OCI-M1 (cell line): ENCODE results near the gene RHOF.
A peak's percentile ranks its signal among the peaks of the same experiment; 100 is the strongest.

Experiments used
- DNase-seq: peaks from one replicate; lab custom pipeline; 2025; lab: John Stamatoyannopoulos, UW

The RHOF gene, protein sequence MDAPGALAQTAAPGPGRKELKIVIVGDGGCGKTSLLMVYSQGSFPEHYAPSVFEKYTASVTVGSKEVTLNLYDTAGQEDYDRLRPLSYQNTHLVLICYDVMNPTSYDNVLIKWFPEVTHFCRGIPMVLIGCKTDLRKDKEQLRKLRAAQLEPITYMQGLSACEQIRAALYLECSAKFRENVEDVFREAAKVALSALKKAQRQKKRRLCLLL

DNA sequence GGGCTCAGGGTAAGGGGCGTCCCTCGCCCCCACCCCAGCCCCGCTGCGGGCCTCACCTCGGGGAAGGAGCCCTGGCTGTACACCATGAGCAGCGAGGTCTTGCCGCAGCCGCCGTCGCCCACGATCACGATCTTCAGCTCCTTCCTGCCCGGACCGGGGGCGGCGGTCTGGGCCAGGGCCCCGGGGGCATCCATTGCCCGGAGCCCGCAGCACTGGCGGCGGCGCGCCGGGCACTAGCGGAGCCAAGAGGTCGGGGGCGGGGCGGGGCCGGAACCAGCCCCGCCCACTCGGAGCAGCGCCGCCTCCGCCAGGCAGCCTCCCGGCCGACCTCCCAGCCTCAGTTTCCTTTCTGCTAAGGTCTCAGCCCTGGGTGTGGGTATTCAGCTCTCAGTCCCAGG lies at the start of gene RHOF:
RHOF (minus strand) TSS at position 249 of the 398 bp plus-strand sequence; CDS start at position 194, 55 bp downstream.
- peak; percentile 80 for DNase-seq

DNA sequence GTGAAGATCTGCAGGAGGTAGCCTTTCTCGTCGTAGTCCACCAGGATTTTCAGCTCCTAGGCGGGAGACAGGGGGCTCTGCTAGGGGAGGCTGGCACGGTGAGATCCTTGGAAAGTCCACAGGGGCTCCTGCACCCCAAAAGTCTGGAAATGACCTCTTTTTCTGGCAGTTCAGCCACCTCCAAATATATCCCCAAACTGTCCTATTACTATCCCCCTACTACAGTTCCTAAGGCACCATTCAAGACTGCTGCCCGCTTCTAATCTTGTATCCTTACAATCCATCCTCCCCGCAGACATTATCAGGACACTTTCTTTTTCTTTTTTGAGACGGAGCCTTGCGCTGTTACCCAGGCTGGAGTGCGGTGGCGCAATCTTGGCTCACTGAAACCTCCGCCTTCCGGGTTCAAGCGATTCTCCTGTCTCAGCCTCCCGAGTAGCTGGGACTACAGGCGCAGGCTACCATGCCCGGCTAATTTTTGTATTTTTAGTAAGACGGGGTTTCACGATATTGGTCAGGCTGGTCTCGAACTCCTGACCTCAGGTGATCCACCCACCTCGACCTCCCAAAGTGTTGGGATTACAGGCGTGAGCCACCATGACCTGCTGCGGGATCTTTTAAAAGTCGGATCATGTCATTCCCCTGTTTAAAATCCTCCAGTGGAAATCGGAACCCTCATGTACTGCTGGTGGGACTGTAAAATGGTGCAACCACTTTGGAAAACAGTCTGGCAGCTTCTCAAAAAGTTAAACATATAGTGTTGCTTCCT lies 46.7 kb upstream of the RHOF start:
- DNase-seq: peak; percentile 46

DNA sequence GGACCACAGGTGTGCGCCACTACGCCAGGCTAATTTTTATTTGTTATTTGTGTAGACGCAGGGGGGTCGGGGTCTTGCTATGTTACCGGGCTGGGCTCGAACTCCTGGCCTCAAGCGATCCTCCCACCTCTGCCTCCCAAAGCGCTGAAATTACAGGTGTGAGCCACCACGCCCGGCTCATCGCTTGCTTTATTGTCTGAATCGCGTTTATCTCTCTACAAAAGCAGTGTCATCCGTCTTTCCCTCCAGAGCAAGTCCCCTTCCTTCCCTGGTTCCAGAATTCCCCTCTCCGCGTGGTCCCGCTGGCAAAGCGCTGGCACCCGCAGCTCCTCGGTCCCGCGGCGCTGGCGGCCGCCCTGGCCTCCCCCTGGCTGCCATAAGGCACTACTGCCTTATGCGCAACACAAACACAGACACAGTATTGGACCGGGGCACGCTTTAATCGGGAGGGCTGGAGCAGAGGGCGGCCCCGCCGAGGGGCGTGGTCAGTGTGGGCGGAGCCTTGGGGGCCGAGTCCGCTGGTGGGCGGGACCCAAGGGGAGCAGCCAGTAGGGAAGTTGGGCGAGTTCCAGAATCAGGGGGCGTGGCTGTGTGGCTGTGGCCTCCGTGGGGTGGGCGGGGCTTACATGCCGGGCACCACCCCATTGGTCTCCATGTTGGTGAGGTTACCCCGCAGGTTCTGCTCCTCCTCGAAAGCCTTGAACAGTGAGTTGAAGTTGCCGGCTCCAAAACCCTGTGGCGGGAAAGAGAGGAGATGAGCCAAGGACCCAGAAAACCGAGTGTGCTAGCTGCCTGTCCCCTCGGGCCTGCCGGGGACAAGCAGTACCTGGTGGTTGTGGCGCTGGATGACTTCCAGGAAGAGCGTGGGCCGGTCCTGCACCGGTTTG lies 45.9 kb upstream of the RHOF start:
- DNase-seq: peak; percentile 99

DNA sequence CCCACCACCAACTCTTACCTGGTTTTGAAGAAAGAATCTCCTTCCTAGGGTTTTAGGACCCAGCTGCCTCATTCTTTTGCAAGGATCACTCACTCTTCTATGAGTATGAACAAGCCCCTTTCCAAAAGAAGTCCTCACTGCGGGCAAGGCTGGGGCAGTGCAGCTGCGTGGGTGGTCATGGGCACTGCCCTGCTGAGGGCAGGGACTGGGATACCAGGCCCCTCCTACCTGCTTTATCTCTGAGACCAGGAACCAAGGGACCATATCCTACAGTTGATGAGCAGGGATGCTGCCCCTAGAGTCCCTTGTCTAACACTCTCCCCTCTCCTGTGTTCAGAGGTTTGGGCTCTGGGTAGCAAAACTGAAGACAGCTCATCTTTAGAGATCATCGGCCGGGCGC lies 44.6 kb upstream of the RHOF start:
- no peak for DNase-seq

DNA sequence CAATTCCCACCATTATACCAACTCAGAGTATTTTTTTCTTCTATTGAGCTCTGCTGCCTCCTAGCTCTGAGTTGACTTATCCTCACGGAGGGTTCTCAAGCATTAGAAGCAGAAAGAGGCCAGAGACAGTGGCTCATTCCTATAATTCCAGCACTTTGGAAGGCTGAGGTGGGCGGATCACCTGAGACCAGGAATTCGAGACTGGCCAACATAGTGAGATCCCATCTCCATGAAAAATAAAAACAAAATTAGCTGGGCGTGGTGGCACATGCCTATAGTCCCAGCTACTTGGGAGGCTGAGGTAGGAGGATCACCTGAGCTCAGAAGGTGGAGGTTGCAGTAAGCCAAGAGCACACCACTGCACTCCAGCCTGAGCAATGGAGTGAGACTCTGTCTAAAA lies 44.2 kb upstream of the RHOF start:
- DNase-seq: no peak

DNA sequence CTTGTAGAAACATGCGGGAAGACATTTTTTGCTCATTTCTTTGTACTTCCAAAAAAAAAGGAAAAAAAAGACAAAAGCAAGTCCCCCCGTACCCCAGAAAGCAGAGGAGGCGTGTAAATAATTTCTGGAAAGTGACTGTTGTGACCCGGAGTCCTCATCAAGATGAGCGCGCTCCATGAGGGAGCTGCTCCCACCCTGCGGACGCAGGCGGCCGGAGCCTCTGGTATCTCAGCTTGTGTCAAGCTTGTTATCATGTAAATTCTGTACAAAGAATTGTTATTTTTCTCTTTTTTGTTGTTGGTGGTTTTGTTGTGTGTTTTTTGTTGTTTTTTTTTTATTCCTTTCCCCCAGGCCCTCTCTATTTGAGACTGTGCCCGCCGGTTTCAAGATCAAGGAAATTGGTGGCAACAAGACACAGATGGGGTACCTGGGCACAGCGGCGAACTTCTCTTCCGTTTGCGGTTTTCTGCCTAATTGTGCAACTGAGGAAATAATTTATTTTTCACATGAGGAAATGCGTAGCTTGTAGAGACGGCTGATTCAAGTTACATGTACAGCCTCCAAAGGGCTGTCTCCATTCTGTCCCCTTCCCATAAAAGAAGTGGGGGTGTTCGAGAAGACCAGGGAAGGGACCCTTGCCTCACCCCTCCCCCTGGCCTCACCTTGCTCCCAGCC lies 38.2 kb upstream of the RHOF start:
- no peak for DNase-seq

DNA sequence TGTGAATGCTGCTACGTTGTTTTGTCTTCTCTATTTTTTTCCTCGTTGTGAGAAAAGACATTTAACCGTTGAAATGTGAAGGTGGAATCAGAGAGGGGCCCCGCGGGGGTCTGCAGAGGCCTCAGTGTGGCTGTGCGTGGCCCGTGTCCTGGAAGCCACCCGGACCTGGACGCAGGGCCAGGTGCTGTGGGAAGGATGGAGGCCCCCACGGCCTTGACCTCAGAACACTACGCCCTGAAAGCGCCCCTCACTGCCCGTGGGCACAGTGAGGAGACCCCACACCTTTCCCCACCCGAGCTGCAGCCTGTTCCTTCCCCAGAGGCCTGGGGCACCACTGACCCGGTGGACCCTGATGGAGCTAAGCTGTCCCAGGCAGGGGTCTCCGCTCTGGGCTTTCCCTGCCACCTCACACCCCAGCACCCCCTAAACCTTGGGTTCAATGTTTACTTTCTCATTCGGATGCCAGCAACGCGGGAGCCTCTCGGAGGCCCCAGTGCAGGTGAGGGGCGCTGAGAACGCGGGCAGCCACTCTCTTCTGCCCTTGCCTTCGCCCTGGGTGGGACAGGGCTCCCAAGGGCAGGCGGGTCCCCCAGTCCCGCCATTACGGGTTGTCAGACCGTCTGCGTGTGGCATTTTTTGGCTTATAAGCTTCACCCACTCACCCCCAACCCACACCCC lies 37.2 kb upstream of the RHOF start:
- no peak for DNase-seq

DNA sequence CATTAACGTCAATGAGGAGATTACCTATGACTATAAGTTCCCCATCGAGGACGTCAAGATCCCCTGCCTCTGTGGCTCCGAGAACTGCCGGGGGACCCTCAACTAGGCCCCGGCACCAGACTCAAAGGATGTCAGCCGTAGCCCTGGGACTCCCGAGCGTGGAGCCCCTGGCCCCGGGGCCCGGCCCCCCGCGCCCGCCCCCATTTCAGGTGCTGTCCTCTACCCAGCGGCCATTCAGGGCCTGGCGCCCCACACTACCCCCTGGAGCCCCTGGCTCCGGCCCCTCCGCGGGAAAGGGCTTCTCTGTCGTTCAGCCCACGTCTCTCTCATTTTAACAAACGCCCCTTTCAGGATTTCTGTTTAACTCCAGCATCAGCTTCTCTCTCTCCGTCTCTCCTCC lies 36.6 kb upstream of the RHOF start:
- DNase-seq: no peak

DNA sequence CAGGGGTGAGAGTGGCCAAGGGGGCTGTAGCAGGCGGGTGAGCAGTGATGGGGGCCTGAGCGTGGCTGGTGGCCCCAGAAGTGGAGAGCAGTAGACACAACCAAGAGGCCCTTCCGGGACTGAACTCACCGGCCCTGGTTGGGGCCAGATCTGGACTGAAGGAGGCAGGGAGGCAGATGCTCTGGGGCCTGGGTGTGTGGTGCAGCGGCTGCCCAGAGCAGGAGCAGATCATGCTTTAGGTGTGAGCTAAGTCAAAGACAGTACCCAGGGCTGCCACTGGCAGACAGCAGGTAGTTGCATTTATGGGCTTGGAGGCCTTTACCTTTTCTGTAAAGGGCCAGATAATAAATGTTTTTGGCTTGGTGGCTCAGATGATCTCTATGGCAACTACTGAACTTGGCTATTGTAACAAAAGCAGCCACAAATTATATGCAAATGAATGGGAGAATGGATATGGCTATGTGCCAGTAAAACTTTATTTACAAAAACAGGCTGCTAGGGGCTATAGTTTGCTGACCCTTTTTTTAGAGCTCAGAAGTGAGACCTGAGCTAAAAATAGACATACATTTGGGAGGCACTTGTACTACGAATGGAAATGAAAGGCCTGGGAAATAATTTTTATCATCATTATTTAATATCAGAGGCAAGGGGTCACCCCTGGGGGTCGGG lies 35.9 kb upstream of the RHOF start:
- no peak for DNase-seq

DNA sequence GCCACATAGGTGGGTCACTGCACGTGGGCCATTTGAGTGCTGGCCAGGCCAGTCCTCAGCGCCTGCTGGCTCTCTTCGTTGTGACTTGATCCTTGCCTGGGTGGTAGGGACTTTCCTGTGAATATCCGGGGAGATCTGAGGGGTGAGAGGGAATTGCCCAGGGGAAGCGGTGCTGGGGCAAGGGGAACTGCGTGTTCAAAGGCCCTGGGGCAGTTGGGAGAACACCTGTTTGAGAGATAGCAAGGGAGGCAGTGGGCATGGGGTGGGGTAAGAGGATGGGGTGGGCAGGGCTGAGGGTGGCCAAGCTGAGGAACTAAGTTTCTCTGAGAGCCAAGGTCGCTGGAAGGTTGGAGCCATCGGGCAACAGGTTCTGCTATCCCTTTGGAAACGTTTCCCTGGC lies 35.3 kb upstream of the RHOF start:
- no peak for DNase-seq

DNA sequence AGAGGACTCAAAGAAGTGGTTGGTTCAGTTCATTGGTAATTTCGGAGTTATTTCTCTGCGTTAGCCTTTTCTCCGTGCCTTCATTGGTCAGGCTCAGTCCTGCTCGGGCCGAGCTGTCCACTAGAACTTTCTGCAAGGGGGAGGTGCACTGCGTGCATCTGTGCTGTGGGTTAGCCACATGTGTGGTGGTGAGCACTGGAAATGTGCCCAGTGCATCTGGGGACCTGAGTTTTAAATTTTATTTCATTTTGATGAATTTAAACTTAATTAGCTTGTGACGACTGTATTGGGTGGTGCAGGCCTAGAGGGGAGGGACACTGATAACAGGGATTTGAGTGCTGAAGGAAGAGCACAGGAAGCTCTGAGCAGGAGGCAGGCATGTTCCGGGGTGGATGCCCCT lies 34.8 kb upstream of the RHOF start:
- no peak for DNase-seq

DNA sequence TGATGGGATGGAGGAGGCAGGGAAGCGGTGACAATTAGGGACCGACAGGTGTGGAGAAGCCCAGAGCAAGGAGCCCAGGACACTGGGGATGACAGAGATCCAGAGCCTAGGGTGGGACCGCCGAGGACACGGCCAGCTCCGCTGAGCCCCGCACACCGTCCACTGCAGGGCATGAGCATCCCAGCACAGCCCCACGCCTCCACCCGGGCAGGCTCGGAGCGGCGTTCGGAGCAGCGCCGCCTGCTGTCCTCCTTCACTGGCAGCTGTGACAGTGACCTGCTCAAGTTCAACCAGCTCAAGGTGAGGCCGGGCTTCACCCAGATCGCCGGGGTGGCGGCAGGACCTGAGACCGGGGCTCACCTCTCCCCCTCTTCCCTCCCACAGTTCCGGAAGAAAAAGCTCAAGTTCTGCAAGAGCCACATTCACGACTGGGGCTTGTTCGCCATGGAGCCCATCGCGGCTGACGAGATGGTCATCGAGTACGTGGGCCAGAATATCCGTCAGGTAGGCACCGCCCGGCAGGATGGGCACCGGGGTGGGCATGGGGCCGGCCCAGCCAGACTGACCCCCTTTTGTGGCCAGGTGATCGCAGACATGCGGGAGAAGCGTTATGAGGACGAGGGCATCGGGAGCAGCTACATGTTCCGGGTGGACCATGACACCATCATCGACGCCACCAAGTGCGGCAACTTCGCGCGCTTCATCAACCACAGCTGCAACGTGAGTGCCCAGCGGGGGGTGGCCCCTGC lies 34.0 kb upstream of the RHOF start:
- DNase-seq: no peak

DNA sequence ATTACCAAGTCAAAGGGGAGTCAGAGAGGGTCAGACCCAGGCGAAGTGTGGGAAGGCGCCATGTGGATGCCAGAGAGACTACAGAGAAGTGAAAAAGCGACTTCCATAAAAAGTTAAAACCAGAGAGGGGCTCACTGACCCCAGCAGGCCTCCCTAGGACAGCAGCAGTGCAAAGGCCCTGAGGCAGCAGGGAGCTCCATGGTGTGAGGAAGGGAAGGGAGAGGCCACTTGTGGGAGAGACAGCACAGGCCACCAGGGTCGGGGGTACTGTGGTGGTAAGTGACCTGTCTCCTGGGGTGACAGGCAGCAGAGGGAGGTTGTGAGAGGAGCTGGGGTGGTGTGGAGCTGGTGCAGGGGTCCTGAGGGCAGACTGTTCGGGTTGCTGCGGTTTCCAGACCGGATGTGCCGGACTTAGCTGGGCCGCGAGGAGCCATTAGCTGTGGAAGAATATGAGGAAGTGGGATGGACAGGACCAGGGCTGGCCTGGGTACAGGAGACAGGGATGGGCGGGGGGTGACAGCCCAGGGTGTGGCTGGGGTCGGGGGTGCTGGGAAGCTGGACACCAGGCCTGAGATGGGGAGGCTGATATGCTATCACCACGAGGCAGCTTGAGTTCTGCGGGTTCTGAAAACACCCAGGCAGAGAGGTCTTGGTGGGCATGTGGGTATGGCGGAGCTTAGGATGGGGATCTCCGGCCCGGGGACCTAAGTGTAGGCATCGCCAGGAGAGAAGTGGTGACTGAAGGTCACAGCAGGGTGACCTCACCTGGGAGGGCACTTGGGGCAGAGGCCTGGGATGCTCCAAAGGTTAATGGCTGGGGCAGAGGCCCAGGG lies 33.0 kb upstream of the RHOF start:
- DNase-seq: no peak

DNA sequence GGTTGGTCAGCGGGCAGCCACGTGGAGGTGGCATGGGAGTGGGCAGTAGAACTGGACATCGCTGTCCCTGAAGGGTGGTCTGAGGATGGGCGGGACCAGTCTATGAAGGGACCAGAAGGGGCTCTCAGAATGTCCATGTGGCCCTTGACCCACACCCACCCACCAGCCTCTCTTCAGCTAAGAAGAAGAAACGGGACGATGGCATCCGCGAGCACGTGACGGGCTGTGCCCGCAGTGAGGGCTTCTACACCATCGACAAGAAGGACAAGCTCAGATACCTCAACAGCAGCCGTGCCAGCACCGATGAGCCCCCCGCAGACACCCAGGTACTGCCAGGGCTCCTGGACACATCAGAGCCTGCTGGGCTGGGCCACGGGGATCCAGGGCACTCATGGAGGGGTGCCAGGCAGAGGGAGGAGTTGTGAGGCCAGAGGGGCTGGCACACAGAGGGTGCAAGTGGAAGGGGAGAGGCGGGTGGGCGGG lies 31.6 kb upstream of the RHOF start:
- DNase-seq: no peak

DNA sequence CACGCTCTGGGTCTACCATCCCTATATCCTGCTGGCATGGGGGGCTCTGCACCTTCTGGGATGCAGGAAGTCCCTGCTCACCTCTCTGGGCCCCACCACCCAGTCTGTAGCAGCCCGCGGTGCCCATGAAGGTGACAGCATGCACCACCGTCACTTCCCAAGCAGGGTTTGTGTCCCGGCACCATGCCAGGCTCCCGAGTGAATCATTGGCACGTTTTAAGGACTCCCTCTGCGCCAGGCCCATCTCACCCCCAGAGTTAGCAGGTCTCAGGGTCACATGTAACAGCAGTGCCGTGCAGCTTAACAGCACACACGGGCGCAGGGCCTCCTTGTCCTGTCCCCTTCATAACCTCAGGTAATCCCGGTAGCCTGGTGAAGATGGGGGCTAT lies 30.2 kb upstream of the RHOF start:
- no peak for DNase-seq

DNA sequence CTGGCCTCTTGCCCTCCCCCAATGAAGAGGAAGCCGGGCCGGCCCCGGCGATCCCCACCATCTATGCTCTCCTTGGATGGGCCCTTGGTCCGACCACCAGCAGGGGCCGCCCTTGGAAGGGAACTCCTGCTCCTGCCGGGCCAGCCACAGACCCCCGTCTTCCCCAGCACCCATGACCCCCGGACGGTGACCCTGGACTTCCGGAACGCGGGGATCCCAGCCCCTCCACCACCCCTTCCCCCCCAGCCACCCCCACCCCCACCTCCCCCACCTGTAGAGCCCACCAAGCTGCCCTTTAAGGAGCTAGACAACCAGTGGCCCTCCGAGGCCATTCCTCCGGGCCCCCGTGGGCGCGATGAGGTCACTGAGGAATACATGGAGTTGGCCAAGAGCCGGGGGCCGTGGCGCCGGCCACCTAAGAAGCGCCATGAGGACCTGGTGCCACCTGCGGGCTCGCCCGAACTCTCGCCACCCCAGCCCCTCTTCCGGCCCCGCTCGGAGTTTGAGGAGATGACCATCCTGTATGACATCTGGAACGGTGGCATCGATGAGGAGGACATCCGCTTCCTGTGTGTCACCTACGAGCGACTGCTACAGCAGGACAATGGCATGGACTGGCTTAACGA lies 29.7 kb upstream of the RHOF start:
- no peak for DNase-seq

DNA sequence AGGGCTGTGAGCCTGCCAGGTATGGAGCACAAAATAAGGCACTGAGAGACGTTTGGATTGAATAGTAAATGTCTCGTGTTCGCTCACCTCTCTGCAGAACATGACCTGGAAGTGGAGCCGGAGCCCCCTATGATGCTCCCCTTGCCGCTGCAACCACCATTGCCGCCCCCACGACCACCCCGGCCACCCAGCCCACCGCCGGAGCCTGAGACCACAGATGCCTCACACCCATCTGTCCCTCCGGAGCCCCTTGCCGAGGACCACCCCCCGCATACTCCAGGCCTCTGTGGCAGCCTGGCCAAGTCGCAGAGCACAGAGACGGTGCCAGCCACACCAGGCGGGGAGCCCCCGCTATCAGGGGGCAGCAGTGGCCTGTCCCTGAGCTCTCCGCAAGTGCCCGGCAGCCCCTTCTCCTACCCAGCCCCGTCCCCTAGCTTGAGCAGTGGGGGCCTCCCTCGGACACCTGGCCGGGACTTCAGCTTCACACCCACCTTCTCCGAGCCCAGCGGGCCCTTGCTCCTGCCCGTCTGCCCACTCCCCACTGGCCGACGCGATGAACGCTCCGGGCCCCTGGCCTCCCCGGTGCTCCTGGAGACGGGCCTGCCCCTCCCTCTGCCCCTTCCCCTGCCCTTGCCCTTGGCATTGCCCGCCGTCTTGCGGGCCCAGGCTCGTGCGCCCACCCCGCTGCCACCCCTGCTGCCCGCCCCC lies 29.1 kb upstream of the RHOF start:
- no peak for DNase-seq

DNA sequence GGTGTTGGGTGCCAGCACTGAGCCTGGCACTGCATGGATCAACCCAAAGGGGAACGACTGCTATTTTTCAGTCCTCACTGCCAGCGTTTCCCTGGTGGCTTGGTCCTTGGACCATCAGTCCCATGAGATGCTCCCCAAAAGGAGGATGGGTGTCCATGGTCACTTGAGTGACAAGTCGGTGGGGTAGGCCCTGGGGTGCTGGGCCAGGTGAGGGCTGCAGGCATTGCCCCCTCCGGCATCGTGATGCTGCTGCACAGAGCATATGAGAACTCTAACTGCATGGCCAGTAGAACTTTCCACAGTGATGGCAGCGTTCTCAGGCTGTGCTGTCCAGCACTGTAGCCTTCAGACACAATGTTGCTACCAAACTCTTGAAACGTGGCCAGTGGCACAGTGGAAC lies 26.6 kb upstream of the RHOF start:
- DNase-seq: no peak
